NB4 (cell line): ENCODE results near the gene BFSP2.

Experiments
- CTCF ChIP-seq: IDR thresholded peaks from one replicate; pipeline ENCODE4 v1.5.1; 2012; ENCODE audit warnings: low read depth, low read length
- POLR2A ChIP-seq: IDR thresholded peaks from 2 replicates; pipeline ENCODE4 v1.6.1; 2011; ENCODE audit warnings: mild to moderate bottlenecking; ENCODE audit not compliant: insufficient read length; ENCODE audit errors: extremely low read depth
- TF ChIP-seq, protein P1 (sequence below): IDR thresholded peaks from 2 replicates; pipeline ENCODE4 v1.6.1; 2011; ENCODE audit warnings: low read depth, low read length

DNA sequence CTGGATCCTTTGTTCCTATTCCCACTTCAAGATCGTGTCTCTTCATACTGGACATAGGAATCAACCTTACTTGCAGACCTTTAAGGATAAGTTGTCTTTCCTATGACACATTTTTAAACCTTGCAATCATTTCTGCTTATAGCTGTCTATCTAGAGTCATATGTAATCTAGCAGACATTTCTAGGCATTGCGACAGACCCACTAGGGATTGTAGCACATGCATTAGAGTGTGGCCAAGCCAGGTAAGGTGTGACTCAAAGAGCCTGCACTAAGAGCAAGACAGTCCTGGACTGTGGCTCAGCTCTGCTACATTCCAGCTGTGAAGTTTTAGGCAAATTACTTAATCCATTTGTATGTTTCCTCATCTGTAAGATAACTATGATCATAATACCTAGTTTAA lies 38.8 kb upstream of the BFSP2 start:
- no peak for TF ChIP-seq CTCF
- TF ChIP-seq POLR2A = no peak
- TF ChIP-seq, protein P1, sequence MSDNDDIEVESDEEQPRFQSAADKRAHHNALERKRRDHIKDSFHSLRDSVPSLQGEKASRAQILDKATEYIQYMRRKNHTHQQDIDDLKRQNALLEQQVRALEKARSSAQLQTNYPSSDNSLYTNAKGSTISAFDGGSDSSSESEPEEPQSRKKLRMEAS = no peak
